Calu3 (cell line): ENCODE measurements around the gene ACYP1. TPM values are rescaled to one million over a fixed set of nuclear protein-coding genes. Genes with fewer than 3 reads are reported as not detected.
A peak's percentile ranks its signal among the peaks of the same experiment; 100 is the strongest.

ENCODE experiments used
- BruUV-seq: library from RNA; stranded (reverse); fragments of 400-500 nt; replicated peaks from 2 replicates; lab custom pipeline; 2021; lab: Mats Ljungman, UMichigan
- CTCF ChIA-PET: fragments of 300-600 bp; sonication (Branson Sonifier 250); formaldehyde crosslinking; loops from one replicate; lab custom pipeline; 2022; ENCODE audit warnings: antibody characterized with exemption; lab: Charles Lee
- DNase-seq: peaks from one replicate; pipeline ENCODE4 v3.0.0; 2022
- H3K27ac Mint-ChIP-seq: one replicate; pipeline ENCODE4 v1.8.0; 2022; ENCODE audit warnings: mixed read lengths; ENCODE audit not compliant: unreplicated experiment
- H3K27me3 Mint-ChIP-seq: one replicate; pipeline ENCODE4 v1.8.0; 2022; ENCODE audit warnings: mixed read lengths; ENCODE audit not compliant: unreplicated experiment
- H3K36me3 Mint-ChIP-seq: one replicate; pipeline ENCODE4 v1.8.0; 2022; ENCODE audit warnings: mild to moderate bottlenecking, moderate library complexity, mixed read lengths; ENCODE audit not compliant: insufficient read depth, unreplicated experiment
- H3K4me1 Mint-ChIP-seq: one replicate; pipeline ENCODE4 v1.8.0; 2022; ENCODE audit warnings: mild to moderate bottlenecking, low read depth, mixed read lengths; ENCODE audit not compliant: unreplicated experiment
- H3K4me3 Mint-ChIP-seq: one replicate; pipeline ENCODE4 v1.8.0; 2022; ENCODE audit warnings: mild to moderate bottlenecking, low read depth, moderate library complexity, mixed read lengths; ENCODE audit not compliant: unreplicated experiment
- H3K9me3 Mint-ChIP-seq: one replicate; pipeline ENCODE4 v1.8.0; 2022; ENCODE audit warnings: low read depth, mixed read lengths; ENCODE audit not compliant: unreplicated experiment
- intact Hi-C: fragments of 100-400 bp; cut with micrococcal nuclease; formaldehyde crosslinking; loops from one replicate; pipeline ENCODE4 v1.10.0; 2022; ENCODE audit not compliant: unreplicated experiment
- total RNA-seq: library from RNA; stranded (reverse); gene quantifications from 2 replicates; pipeline ENCODE4 v1.2.3, GENCODE V29; 2022
- TF ChIP-seq, protein P1 (sequence below): fragments of 200-600 bp; IDR thresholded peaks from one replicate; pipeline ENCODE4 v1.8.0; 2022; ENCODE audit warnings: antibody characterized with exemption; ENCODE audit not compliant: unreplicated experiment

ACYP1 gene
- total RNA-seq, 1 experiment from 2014 or later = 33.2 TPM

- Mint-ChIP-seq H3K27me3 (no peaks in the 10 kb centered on the region), H3K4me3 (peak overlapping the region; percentile 29), H3K9me3 (no peaks in the 10 kb centered on the region), H3K36me3 (peaks cover 28% of the 10 kb centered on the region), H3K4me1 (peaks cover 39% of the 10 kb centered on the region), H3K27ac (peak overlapping the region; percentile 21)
- intact Hi-C loops = no loop called here
- BruUV-seq = no TSS peak
- CTCF ChIA-PET = interaction anchor here (1.6 kb wide), 1 partner anchor 23 kb away, joined by 3 read pairs; the partner anchor contains the start of gene ACYP1
- TF ChIP-seq, protein P1, sequence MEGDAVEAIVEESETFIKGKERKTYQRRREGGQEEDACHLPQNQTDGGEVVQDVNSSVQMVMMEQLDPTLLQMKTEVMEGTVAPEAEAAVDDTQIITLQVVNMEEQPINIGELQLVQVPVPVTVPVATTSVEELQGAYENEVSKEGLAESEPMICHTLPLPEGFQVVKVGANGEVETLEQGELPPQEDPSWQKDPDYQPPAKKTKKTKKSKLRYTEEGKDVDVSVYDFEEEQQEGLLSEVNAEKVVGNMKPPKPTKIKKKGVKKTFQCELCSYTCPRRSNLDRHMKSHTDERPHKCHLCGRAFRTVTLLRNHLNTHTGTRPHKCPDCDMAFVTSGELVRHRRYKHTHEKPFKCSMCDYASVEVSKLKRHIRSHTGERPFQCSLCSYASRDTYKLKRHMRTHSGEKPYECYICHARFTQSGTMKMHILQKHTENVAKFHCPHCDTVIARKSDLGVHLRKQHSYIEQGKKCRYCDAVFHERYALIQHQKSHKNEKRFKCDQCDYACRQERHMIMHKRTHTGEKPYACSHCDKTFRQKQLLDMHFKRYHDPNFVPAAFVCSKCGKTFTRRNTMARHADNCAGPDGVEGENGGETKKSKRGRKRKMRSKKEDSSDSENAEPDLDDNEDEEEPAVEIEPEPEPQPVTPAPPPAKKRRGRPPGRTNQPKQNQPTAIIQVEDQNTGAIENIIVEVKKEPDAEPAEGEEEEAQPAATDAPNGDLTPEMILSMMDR = no peak
- DNase-seq = no peak
Observed at GRCh38 chr14:75040959-75041358, 22.9 kb downstream of the ACYP1 start.

DNA sequence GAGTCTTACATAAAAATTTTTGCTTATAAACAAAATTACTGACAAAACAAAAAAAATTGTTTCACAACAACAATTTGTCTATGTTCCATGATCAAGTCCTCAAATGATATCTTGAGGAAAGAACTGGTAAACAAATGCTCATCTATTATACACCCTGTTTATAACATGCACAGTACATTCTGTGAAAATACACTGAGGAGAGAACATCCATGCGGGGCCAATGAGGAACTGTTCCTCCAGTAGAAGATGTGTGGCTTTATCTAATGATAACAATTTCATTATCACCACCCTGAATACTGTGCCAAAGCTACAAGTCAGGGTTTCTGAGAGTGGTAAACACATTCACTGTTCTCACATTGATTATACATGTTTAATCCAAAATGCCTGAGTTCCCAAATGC, 23.3 kb downstream of the ACYP1 start:
- no TSS peak for BruUV-seq
- CTCF ChIA-PET = interaction anchor here (1.6 kb wide), 1 partner anchor 23 kb away, joined by 3 read pairs; the partner anchor contains the start of gene ACYP1
- no peak for DNase-seq
- intact Hi-C loops = no loop called here
- Mint-ChIP-seq H3K36me3 (peaks cover 24% of the 10 kb centered on the region), H3K9me3 (no peaks in the 10 kb centered on the region), H3K4me1 (peaks cover 36% of the 10 kb centered on the region), H3K4me3 (no peak overlapping the region), H3K27me3 (no peaks in the 10 kb centered on the region), H3K27ac (peak overlapping the region; percentile 64)
- TF ChIP-seq, protein P1 = no peak

- intact Hi-C loops = no loop called here
Observed at GRCh38 chr14:75032939-75033338, 30.9 kb downstream of the ACYP1 start.

DNA sequence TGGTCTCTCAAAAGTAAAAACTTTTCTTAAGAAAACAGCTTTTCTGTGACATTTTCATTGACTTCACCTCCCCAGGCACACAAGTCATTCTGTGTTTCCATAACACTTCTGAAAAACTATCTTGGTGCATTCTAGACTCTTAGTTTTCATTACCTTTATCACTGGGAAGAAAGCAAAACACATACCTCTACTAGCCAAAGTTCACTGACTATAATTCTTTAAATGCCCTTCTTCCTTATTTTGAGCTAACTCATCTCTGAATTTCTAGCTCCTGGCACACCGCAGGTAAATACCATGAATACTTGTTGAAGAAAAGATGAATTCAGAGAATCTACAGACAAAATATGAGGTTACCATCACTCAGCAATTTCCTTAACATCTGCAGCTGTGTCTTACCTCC, 33.7 kb downstream of the ACYP1 start:
- H3K27ac Mint-ChIP-seq = no peak overlapping the region
- no peak overlapping the region for H3K4me3 Mint-ChIP-seq
- H3K9me3 Mint-ChIP-seq = no peaks in the 10 kb centered on the region
- intact Hi-C loops = no loop called here
- no peak for DNase-seq
- no TSS peak for BruUV-seq
- CTCF ChIA-PET = no interaction called here
- H3K27me3 Mint-ChIP-seq = no peaks in the 10 kb centered on the region
- H3K36me3 Mint-ChIP-seq = peaks cover 27% of the 10 kb centered on the region
- H3K4me1 Mint-ChIP-seq = no peaks in the 10 kb centered on the region
- TF ChIP-seq, protein P1 = no peak

More at GRCh38 chr14:75032939-75033338, 30.9 kb downstream of the ACYP1 start:
- DNase-seq = no peak
- no TSS peak for BruUV-seq
- Mint-ChIP-seq H3K27ac (no peak overlapping the region), H3K36me3 (peaks cover 34% of the 10 kb centered on the region), H3K4me3 (no peak overlapping the region), H3K27me3 (no peaks in the 10 kb centered on the region), H3K9me3 (no peaks in the 10 kb centered on the region), H3K4me1 (no peaks in the 10 kb centered on the region)
- TF ChIP-seq, protein P1 = no peak
- CTCF ChIA-PET = no interaction called here
